Upper lobe of right lung (tissue), 1 donor: ENCODE results near the gene SEPTIN8. TPM values are rescaled to one million over a fixed set of nuclear protein-coding genes. Genes with fewer than 3 reads are reported as not detected.

Experiments
- ATAC-seq: fragments of 200-7000 bp; cut with Tn5 transposase; one replicate; pipeline ENCODE4 v1.9.1; 2020; ENCODE audit warnings: mild to moderate bottlenecking, moderate library complexity
- DNase-seq: peaks from one replicate; pipeline ENCODE4 v3.0.0-alpha.2; 2020
- H3K27ac ChIP-seq: fragments of 200-600 bp; one replicate; pipeline ENCODE4 v1.8.0; 2022
- H3K27me3 ChIP-seq: fragments of 200-600 bp; one replicate; pipeline ENCODE4 v1.8.0; 2022; ENCODE audit warnings: mild to moderate bottlenecking
- H3K36me3 ChIP-seq: fragments of 200-600 bp; one replicate; pipeline ENCODE4 v1.8.0; 2022
- H3K4me1 ChIP-seq: fragments of 200-600 bp; one replicate; pipeline ENCODE4 v1.8.0; 2022
- H3K4me3 ChIP-seq: fragments of 200-600 bp; one replicate; pipeline ENCODE4 v1.8.0; 2022; ENCODE audit warnings: mild to moderate bottlenecking
- H3K9me3 ChIP-seq: fragments of 200-600 bp; one replicate; pipeline ENCODE4 v1.8.0; 2022
- CTCF ChIP-seq: fragments of 200-600 bp; IDR thresholded peaks from one replicate; pipeline ENCODE4 v1.8.0; 2022; ENCODE audit warnings: antibody characterized with exemption
- intact Hi-C: fragments of 100-400 bp; cut with DNase I; formaldehyde crosslinking; loops from one replicate; pipeline ENCODE4 v1.11.0; 2022
- total RNA-seq: library from RNA; stranded (reverse); fragmentation: NEBNext Ultra II Directional; extraction: Animal tissue kit (Norgen Biotek cat#: 25700); gene quantifications from one replicate; pipeline ENCODE4 v1.2.1, GENCODE V29; 2021
- donor health status: DM: no; HTN: yes; CAD: no; lungs with severe emphysema.

Gene SEPTIN8
- total RNA-seq, 1 donor from 2014 or later, result 42.6 TPM

GRCh38 chr5:132774406-132774805, 2.6 kb downstream of the SEPTIN8 start:
- H3K4me1 ChIP-seq, result peaks cover 46% of the 10 kb centered on the region
- ATAC-seq, result no peak

GRCh38 chr5:132773601-132774355, 3.3 kb downstream of the SEPTIN8 start:
- H3K9me3 ChIP-seq, result no peaks in the 10 kb centered on the region
- DNase-seq, result no peak
- H3K4me1 ChIP-seq, result peaks cover 48% of the 10 kb centered on the region
- intact Hi-C loops, result no loop called here
- ATAC-seq, result no peak
- TF ChIP-seq CTCF, result no peak
- no peak overlapping the region for H3K4me3 ChIP-seq
- H3K27me3 ChIP-seq, result no peaks in the 10 kb centered on the region
- no peak overlapping the region for H3K27ac ChIP-seq
- no peaks in the 10 kb centered on the region for H3K36me3 ChIP-seq

More at GRCh38 chr5:132774406-132774805, 2.6 kb downstream of the SEPTIN8 start:
- Histone ChIP-seq H3K36me3 (no peaks in the 10 kb centered on the region), H3K9me3 (no peaks in the 10 kb centered on the region), H3K4me3 (no peak overlapping the region), H3K27me3 (no peaks in the 10 kb centered on the region), H3K27ac (no peak overlapping the region)
- DNase-seq, result no peak
- intact Hi-C loops, result no loop called here
- no peak for TF ChIP-seq CTCF

GRCh38 chr5:132773114-132773513, 3.9 kb downstream of the SEPTIN8 start:
- H3K4me1 ChIP-seq, result peaks cover 49% of the 10 kb centered on the region
- no peaks in the 10 kb centered on the region for H3K27me3 ChIP-seq
- TF ChIP-seq CTCF, result no peak
- H3K4me3 ChIP-seq, result no peak overlapping the region
- DNase-seq, result no peak
- H3K27ac ChIP-seq, result peak overlapping the region; percentile 51
- H3K36me3 ChIP-seq, result no peaks in the 10 kb centered on the region
- no peaks in the 10 kb centered on the region for H3K9me3 ChIP-seq
- intact Hi-C loops, result no loop called here
- no peak for ATAC-seq

GRCh38 chr5:132772291-132773070, 4.6 kb downstream of the SEPTIN8 start:
- H3K4me1 ChIP-seq, result peaks cover 47% of the 10 kb centered on the region
- no peak for DNase-seq
- peak overlapping the region; percentile 51 for H3K27ac ChIP-seq
- intact Hi-C loops, result no loop called here
- no peak for TF ChIP-seq CTCF
- no peaks in the 10 kb centered on the region for H3K36me3 ChIP-seq
- ATAC-seq, result no peak
- no peaks in the 10 kb centered on the region for H3K9me3 ChIP-seq
- H3K4me3 ChIP-seq, result no peak overlapping the region
- H3K27me3 ChIP-seq, result no peaks in the 10 kb centered on the region

GRCh38 chr5:132771503-132771998, 5.5 kb downstream of the SEPTIN8 start:
- intact Hi-C loops, result no loop called here
- Histone ChIP-seq H3K27ac (peak overlapping the region; percentile 51), H3K4me1 (peaks cover 54% of the 10 kb centered on the region), H3K4me3 (no peak overlapping the region), H3K9me3 (no peaks in the 10 kb centered on the region), H3K27me3 (no peaks in the 10 kb centered on the region), H3K36me3 (no peaks in the 10 kb centered on the region)
- TF ChIP-seq CTCF, result no peak
- DNase-seq (no peak), ATAC-seq (peak; percentile 21)
